OCI-LY3 (cell line): ENCODE data around the gene TRABD.

Experiments used
- H2AFZ ChIP-seq: fragments of 200-600, 300-600 bp; shearing (Covaris generic); 2 replicates; pipeline ENCODE4 v1.6.0; 2014; ENCODE audit warnings: antibody characterized with exemption, low read depth, low read length
- H3K27ac ChIP-seq: fragments of 200-600, 300-600 bp; sonication (generic); 2 replicates; pipeline ENCODE4 v1.5.1; 2014; ENCODE audit warnings: mild to moderate bottlenecking, low read length, moderate library complexity, mixed read lengths
- H3K27me3 ChIP-seq: fragments of 200-600, 300-600 bp; sonication (generic); 2 replicates; pipeline ENCODE4 v1.6.1; 2014; ENCODE audit warnings: low read depth, low read length, mixed read lengths
- H3K36me3 ChIP-seq: fragments of 200-600, 300-600 bp; sonication (generic); replicated peaks from 2 replicates; pipeline ENCODE3; 2014; ENCODE audit warnings: low read depth, low read length, mixed read lengths
- H3K4me1 ChIP-seq: fragments of 300-600, 200-600 bp; sonication (generic); 2 replicates; pipeline ENCODE4 v1.6.1; 2014; ENCODE audit warnings: low read length, mixed read lengths
- H3K4me2 ChIP-seq: fragments of 200-600, 300-600 bp; sonication (generic); 2 replicates; pipeline ENCODE4 v1.6.1; 2014; ENCODE audit warnings: low read length, mixed read lengths
- H3K4me3 ChIP-seq: fragments of 300-600, 200-600 bp; sonication (generic); 2 replicates; pipeline ENCODE4 v1.5.1; 2014; ENCODE audit warnings: antibody characterized with exemption, mild to moderate bottlenecking, low read length, moderate library complexity
- H3K79me2 ChIP-seq: fragments of 300-600, 200-600 bp; shearing (Covaris generic); 2 replicates; pipeline ENCODE4 v1.6.1; 2014; ENCODE audit warnings: mild to moderate bottlenecking, low read length, mixed read lengths
- H3K9ac ChIP-seq: fragments of 300-600, 200-600 bp; shearing (Covaris generic); 2 replicates; pipeline ENCODE4 v1.6.0; 2014; ENCODE audit warnings: mild to moderate bottlenecking, low read length, moderate library complexity
- H3K9me3 ChIP-seq: fragments of 200-600, 300-600 bp; shearing (Covaris generic); 2 replicates; pipeline ENCODE4 v1.6.1; 2014; ENCODE audit warnings: low read length, mixed read lengths; ENCODE audit not compliant: insufficient read depth
- H4K20me1 ChIP-seq: fragments of 200-600, 300-600 bp; sonication (generic); 2 replicates; pipeline ENCODE4 v1.6.1; 2016; ENCODE audit warnings: low read length, mixed read lengths; ENCODE audit not compliant: insufficient read depth
- EZH2phosphoT487 ChIP-seq: fragments of 200-600 bp; shearing (Covaris generic); IDR thresholded peaks from 2 replicates; pipeline ENCODE4 v1.6.1; 2018; ENCODE audit warnings: antibody characterized with exemption, mixed run types, low read depth
- TF ChIP-seq, protein P1 (sequence below): fragments of 200-600, 300-600 bp; sonication (generic); IDR thresholded peaks from 2 replicates; pipeline ENCODE4 v1.5.1; 2014; ENCODE audit warnings: antibody characterized with exemption, low read length, low read depth

The TRABD gene

DNA sequence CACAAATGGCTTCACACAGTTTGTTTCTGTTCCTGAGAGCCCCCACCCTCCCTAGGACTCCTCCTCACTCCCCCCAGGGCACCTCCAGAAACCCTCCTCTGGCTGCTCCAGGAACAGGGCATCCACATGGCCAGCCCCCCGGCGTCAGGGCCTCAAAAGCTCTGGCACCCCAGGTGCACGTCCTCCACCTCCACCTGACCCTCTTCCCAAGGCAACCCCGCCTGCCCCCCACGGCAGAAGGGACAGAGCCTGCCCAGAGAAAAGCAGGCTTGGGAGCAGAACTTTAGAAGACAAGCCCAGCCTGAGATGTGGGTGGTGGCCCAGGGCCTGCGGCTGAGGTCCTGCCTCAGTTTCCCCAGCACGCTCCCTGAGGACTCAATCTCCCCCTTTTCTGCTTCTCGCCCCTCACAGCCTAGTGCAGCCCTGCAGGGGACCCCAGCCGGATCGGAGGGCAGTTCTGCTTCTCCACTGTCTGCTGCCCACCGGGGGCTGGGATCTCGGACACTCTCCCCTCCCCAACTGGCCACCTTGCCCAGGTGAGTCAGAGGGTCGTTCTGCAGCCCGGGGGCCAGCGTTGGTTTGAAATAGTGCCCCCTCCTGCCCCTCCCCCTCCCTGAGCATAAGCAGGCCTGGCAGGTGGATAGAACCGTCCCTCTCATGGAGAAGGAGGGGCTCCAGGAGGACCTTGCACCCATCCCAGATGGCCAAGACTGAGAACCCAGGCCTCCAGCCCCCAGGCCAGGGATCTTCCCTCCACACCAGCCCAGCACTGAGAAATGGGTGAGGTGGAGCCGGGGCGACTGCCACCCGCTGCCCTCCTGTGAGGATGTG lies 2.4 kb upstream of the TRABD start:
- H3K4me2 ChIP-seq, result no peak overlapping the region
- peaks cover 8% of the 10 kb centered on the region for H3K4me1 ChIP-seq
- H3K27me3 ChIP-seq, result no peaks in the 10 kb centered on the region
- TF ChIP-seq, protein P1, sequence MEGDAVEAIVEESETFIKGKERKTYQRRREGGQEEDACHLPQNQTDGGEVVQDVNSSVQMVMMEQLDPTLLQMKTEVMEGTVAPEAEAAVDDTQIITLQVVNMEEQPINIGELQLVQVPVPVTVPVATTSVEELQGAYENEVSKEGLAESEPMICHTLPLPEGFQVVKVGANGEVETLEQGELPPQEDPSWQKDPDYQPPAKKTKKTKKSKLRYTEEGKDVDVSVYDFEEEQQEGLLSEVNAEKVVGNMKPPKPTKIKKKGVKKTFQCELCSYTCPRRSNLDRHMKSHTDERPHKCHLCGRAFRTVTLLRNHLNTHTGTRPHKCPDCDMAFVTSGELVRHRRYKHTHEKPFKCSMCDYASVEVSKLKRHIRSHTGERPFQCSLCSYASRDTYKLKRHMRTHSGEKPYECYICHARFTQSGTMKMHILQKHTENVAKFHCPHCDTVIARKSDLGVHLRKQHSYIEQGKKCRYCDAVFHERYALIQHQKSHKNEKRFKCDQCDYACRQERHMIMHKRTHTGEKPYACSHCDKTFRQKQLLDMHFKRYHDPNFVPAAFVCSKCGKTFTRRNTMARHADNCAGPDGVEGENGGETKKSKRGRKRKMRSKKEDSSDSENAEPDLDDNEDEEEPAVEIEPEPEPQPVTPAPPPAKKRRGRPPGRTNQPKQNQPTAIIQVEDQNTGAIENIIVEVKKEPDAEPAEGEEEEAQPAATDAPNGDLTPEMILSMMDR, result no peak
- TF ChIP-seq EZH2phosphoT487, result no peak
- H4K20me1 ChIP-seq, result no peaks in the 10 kb centered on the region
- H3K9ac ChIP-seq, result no peak overlapping the region
- H3K27ac ChIP-seq, result no peak overlapping the region
- no peak overlapping the region for H3K4me3 ChIP-seq
- no peaks in the 10 kb centered on the region for H3K9me3 ChIP-seq
- H3K36me3 ChIP-seq, result no peaks in the 10 kb centered on the region
- H3K79me2 ChIP-seq, result peaks cover 22% of the 10 kb centered on the region
- no peak overlapping the region for H2AFZ ChIP-seq

DNA sequence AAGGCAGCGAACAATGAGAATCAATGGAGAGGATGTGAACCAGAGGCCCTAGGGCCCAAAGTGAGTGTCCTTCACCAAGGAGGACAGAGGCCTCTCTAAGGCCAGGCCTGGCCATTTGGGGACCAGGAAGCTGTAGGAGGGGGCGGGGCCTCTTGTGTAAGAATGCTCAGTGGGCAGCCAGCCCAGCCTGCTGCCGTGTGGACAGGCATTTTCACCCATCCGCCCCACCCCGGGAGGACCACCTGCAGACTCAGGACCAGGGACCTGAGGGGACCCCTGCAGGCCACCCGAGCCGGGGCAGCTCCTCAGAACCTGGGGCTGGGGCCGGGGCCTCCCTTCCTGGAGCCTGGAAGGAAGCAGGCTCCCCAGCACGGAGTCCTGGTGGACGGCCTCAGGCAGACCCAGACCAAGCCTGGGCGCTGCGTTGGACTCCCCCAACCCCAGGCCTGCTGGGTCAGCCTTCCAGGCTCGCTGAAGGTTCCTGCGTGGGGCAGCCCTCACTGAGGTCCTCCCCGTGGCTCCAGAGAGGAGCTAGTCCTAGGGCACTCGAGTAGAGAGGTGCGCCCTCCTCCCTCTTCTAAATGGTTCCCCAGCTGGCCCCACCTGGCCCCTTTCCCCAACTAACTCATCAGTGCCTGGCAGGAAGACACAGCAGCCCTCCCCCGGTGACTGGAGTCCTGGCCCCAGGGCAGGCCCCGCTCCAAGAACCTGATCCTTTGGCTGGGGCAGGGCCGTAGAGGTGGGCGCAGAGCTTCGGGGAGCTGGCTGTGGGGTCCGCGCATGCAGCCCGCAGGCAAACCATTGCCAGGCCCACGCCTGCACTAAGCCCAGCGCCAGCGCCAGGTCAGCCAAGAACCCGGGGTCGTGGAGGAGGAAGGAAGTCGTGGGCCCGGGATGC lies 1.5 kb upstream of the TRABD start:
- no peak overlapping the region for H3K4me2 ChIP-seq
- no peak overlapping the region for H2AFZ ChIP-seq
- no peak overlapping the region for H3K27ac ChIP-seq

GRCh38 chr22:50184902-50185374 lies 775 bp upstream of the TRABD start:
- Histone ChIP-seq H3K4me2 (peak overlapping the region; percentile 71), H3K4me1 (peaks cover 17% of the 10 kb centered on the region), H3K4me3 (peak overlapping the region; percentile 72), H3K9ac (no peak overlapping the region; the same call in 1 of the 2 replicates), H3K9me3 (no peaks in the 10 kb centered on the region), H3K79me2 (peaks cover 38% of the 10 kb centered on the region), H4K20me1 (peaks cover 7% of the 10 kb centered on the region), H2AFZ (no peak overlapping the region), H3K27me3 (no peaks in the 10 kb centered on the region), H3K27ac (no peak overlapping the region), H3K36me3 (no peaks in the 10 kb centered on the region)
- TF ChIP-seq, protein P1, result no peak
- TF ChIP-seq EZH2phosphoT487, result no peak

More for the DNA sequence above, 1.5 kb upstream of the TRABD start:
- Histone ChIP-seq H3K79me2 (peaks cover 31% of the 10 kb centered on the region), H3K9me3 (no peaks in the 10 kb centered on the region), H3K36me3 (no peaks in the 10 kb centered on the region), H4K20me1 (peaks cover 2% of the 10 kb centered on the region; the same call in 1 of the 2 replicates), H3K4me1 (peaks cover 10% of the 10 kb centered on the region), H3K4me3 (no peak overlapping the region), H3K9ac (no peak overlapping the region), H3K27me3 (no peaks in the 10 kb centered on the region)
- no peak for TF ChIP-seq EZH2phosphoT487

GRCh38 chr22:50186181-50186714 lies 535 bp downstream of the TRABD start:
- peaks cover 39% of the 10 kb centered on the region for H3K79me2 ChIP-seq
- peaks cover 7% of the 10 kb centered on the region for H4K20me1 ChIP-seq
- H3K4me3 ChIP-seq, result peak overlapping the region; percentile 87
- no peak overlapping the region for H2AFZ ChIP-seq
- peak overlapping the region; percentile 44 for H3K27ac ChIP-seq
- peak overlapping the region; percentile 78 for H3K9ac ChIP-seq
- no peak for TF ChIP-seq EZH2phosphoT487
- TF ChIP-seq, protein P1, result no peak
- peak overlapping the region; percentile 89 for H3K4me2 ChIP-seq
- H3K36me3 ChIP-seq, result no peaks in the 10 kb centered on the region
- H3K4me1 ChIP-seq, result peaks cover 30% of the 10 kb centered on the region
- no peaks in the 10 kb centered on the region for H3K27me3 ChIP-seq
- peaks cover 4% of the 10 kb centered on the region; the same call in 1 of the 2 replicates for H3K9me3 ChIP-seq
